SK-N-MC (cell line): Measurements from ENCODE around the gene CDK13.

Source experiments
- DNase-seq: peaks from one replicate; pipeline ENCODE4 v3.0.0-alpha.2; 2011; ENCODE audit warnings: low read depth, low spot score
- H3K27ac ChIP-seq: fragments of 200-600 bp; sonication (generic); 2 replicates; pipeline ENCODE4 v1.5.1; 2016; ENCODE audit warnings: mixed run types
- H3K36me3 ChIP-seq: fragments of 200-600 bp; sonication (generic); 2 replicates; pipeline ENCODE4 v1.6.1; 2017; ENCODE audit warnings: antibody characterized with exemption, low read length, mixed read lengths; ENCODE audit not compliant: insufficient read depth
- H3K4me3 ChIP-seq: fragments of 200-600 bp; sonication (generic); 2 replicates; pipeline ENCODE4 v1.5.1; 2016
- H3K9ac ChIP-seq: fragments of 200-600 bp; sonication (generic); 2 replicates; pipeline ENCODE4 v1.8.0; 2017; ENCODE audit warnings: mixed run types, mixed read lengths; ENCODE audit not compliant: insufficient read length
- H3K9me3 ChIP-seq: fragments of 200-600 bp; sonication (generic); 2 replicates; pipeline ENCODE4 v1.6.1; 2017; ENCODE audit warnings: low read depth, mild to moderate bottlenecking, antibody characterized with exemption, low read length, moderate library complexity, mixed read lengths
- EZH2 ChIP-seq: fragments of 200-600 bp; sonication (generic); IDR thresholded peaks from one replicate; pipeline ENCODE4 v1.6.1; 2017; ENCODE audit warnings: antibody characterized with exemption
- FOXP2 ChIP-seq: optimal IDR thresholded peaks from 2 replicates; pipeline ENCODE3; 2011; ENCODE audit warnings: mild to moderate bottlenecking, moderate library complexity; ENCODE audit not compliant: insufficient read depth; ENCODE audit errors: extremely low read length, control extremely low read depth
- POLR2AphosphoS5 ChIP-seq: IDR thresholded peaks from 2 replicates; pipeline ENCODE4 v1.6.1; 2012; ENCODE audit warnings: mild to moderate bottlenecking, low read depth, low read length, borderline replicate concordance

CDK13 gene

GRCh38 chr7:39919646-39920045, 30.4 kb upstream of the CDK13 start:
- no peak for DNase-seq
- no peaks in the 10 kb centered on the region for H3K36me3 ChIP-seq
- H3K9ac ChIP-seq = no peak overlapping the region
- H3K27ac ChIP-seq = no peak overlapping the region
- H3K9me3 ChIP-seq = no peaks in the 10 kb centered on the region
- H3K4me3 ChIP-seq = no peak overlapping the region
- no peak for TF ChIP-seq FOXP2
- TF ChIP-seq POLR2AphosphoS5 = no peak
- no peak for TF ChIP-seq EZH2

GRCh38 chr7:39921506-39922175, 28.4 kb upstream of the CDK13 start:
- H3K27ac ChIP-seq = peak overlapping the region; percentile 73

GRCh38 chr7:39922580-39922979, 27.5 kb upstream of the CDK13 start:
- TF ChIP-seq EZH2 (no peak), POLR2AphosphoS5 (no peak), FOXP2 (no peak)
- no peak overlapping the region for H3K4me3 ChIP-seq
- H3K27ac ChIP-seq = no peak overlapping the region
- H3K9me3 ChIP-seq = no peaks in the 10 kb centered on the region
- DNase-seq = no peak
- H3K36me3 ChIP-seq = no peaks in the 10 kb centered on the region
- H3K9ac ChIP-seq = no peak overlapping the region

More at GRCh38 chr7:39921506-39922175, 28.4 kb upstream of the CDK13 start:
- Histone ChIP-seq H3K4me3 (no peak overlapping the region), H3K9ac (no peak overlapping the region), H3K36me3 (no peaks in the 10 kb centered on the region), H3K9me3 (no peaks in the 10 kb centered on the region)
- DNase-seq = no peak
- TF ChIP-seq FOXP2 = no peak
- TF ChIP-seq EZH2 = no peak
- TF ChIP-seq POLR2AphosphoS5 = no peak

- no peak for DNase-seq
- no peaks in the 10 kb centered on the region for H3K9me3 ChIP-seq
- no peaks in the 10 kb centered on the region for H3K36me3 ChIP-seq
- H3K4me3 ChIP-seq = no peak overlapping the region
- H3K9ac ChIP-seq = no peak overlapping the region
- TF ChIP-seq POLR2AphosphoS5 (no peak), FOXP2 (no peak), EZH2 (no peak)
- no peak overlapping the region for H3K27ac ChIP-seq
Observed at GRCh38 chr7:39923091-39923490, 27.0 kb upstream of the CDK13 start.

GRCh38 chr7:39924122-39924521, 25.9 kb upstream of the CDK13 start:
- no peak for DNase-seq
- Histone ChIP-seq H3K27ac (peak overlapping the region; percentile 3; the same call in 1 of the 2 replicates), H3K4me3 (no peak overlapping the region), H3K9me3 (no peaks in the 10 kb centered on the region), H3K9ac (peak overlapping the region; percentile 39), H3K36me3 (no peaks in the 10 kb centered on the region)
- TF ChIP-seq FOXP2 = no peak
- TF ChIP-seq POLR2AphosphoS5 = no peak
- TF ChIP-seq EZH2 = no peak

- H3K36me3 ChIP-seq = no peaks in the 10 kb centered on the region
- no peak for TF ChIP-seq EZH2
- TF ChIP-seq POLR2AphosphoS5 = no peak
- no peak for TF ChIP-seq FOXP2
- no peak overlapping the region for H3K27ac ChIP-seq
- DNase-seq = no peak
- H3K4me3 ChIP-seq = no peak overlapping the region
- H3K9ac ChIP-seq = no peak overlapping the region
- H3K9me3 ChIP-seq = no peaks in the 10 kb centered on the region
Observed at GRCh38 chr7:39926111-39926510, 23.9 kb upstream of the CDK13 start.

- Histone ChIP-seq H3K4me3 (no peak overlapping the region), H3K9ac (no peak overlapping the region), H3K27ac (no peak overlapping the region), H3K36me3 (no peaks in the 10 kb centered on the region), H3K9me3 (no peaks in the 10 kb centered on the region)
- TF ChIP-seq EZH2 (no peak), POLR2AphosphoS5 (no peak), FOXP2 (no peak)
- no peak for DNase-seq
Observed at GRCh38 chr7:39927018-39927417, 23.0 kb upstream of the CDK13 start.

- Histone ChIP-seq H3K4me3 (no peak overlapping the region), H3K36me3 (no peaks in the 10 kb centered on the region), H3K9ac (no peak overlapping the region), H3K27ac (no peak overlapping the region), H3K9me3 (no peaks in the 10 kb centered on the region)
- no peak for TF ChIP-seq FOXP2
- TF ChIP-seq POLR2AphosphoS5 = no peak
- DNase-seq = no peak
Observed at GRCh38 chr7:39934132-39934531, 15.9 kb upstream of the CDK13 start.

GRCh38 chr7:39936761-39937160, 13.3 kb upstream of the CDK13 start:
- Histone ChIP-seq H3K27ac (no peak overlapping the region), H3K4me3 (no peak overlapping the region), H3K9ac (no peak overlapping the region), H3K36me3 (no peaks in the 10 kb centered on the region), H3K9me3 (no peaks in the 10 kb centered on the region)
- no peak for DNase-seq
- TF ChIP-seq FOXP2 (no peak), POLR2AphosphoS5 (no peak), EZH2 (no peak)
